HG03097 (cell line): ENCODE measurements around the gene CACNB4.

Source experiments
- ATAC-seq: cut with Tn5 transposase; IDR thresholded peaks from one replicate; pipeline ENCODE4 v1.9.1; 2021; ENCODE audit not compliant: unreplicated experiment, low FRiP score

Gene CACNB4

GRCh38 chr2:151840216-151841046, 258.4 kb downstream of the CACNB4 start:
- peak; percentile 98 for ATAC-seq

- no peak for ATAC-seq
Observed at GRCh38 chr2:151837926-151838325, 260.9 kb downstream of the CACNB4 start.

GRCh38 chr2:151833984-151834383, 264.9 kb downstream of the CACNB4 start:
- ATAC-seq = no peak

- no peak for ATAC-seq
Observed at GRCh38 chr2:151830961-151831360, 267.9 kb downstream of the CACNB4 start.

- no peak for ATAC-seq
Observed at GRCh38 chr2:151828890-151829324, 269.9 kb downstream of the CACNB4 start.

- peak; percentile 94 for ATAC-seq
Observed at GRCh38 chr2:151828143-151828889, 270.5 kb downstream of the CACNB4 start, which contains the start of gene ARL5A. Gene ARL5A (minus strand): TSS chr2:151828421. CDS start chr2:151828176, 245 bp downstream.

- peak; percentile 9 for ATAC-seq
Observed at GRCh38 chr2:151827564-151828142, 271.2 kb downstream of the CACNB4 start.

- no peak for ATAC-seq
Observed at GRCh38 chr2:151826737-151827157, 272.1 kb downstream of the CACNB4 start.

- ATAC-seq = no peak
Observed at GRCh38 chr2:151824886-151825285, 274.0 kb downstream of the CACNB4 start.

- no peak for ATAC-seq
Observed at GRCh38 chr2:151823651-151824050, 275.2 kb downstream of the CACNB4 start.

- ATAC-seq = no peak
Observed at GRCh38 chr2:151819920-151820319, 278.9 kb downstream of the CACNB4 start.

- ATAC-seq = no peak
Observed at GRCh38 chr2:151817929-151818328, 280.9 kb downstream of the CACNB4 start.

GRCh38 chr2:151816843-151817242, 282.0 kb downstream of the CACNB4 start:
- ATAC-seq = no peak

GRCh38 chr2:151815821-151816489, 282.9 kb downstream of the CACNB4 start:
- no peak for ATAC-seq

GRCh38 chr2:151810489-151810888, 288.4 kb downstream of the CACNB4 start:
- ATAC-seq = no peak

- no peak for ATAC-seq
Observed at GRCh38 chr2:151809073-151809383, 289.8 kb downstream of the CACNB4 start.

GRCh38 chr2:151808258-151809072, 290.4 kb downstream of the CACNB4 start:
- no peak for ATAC-seq

- ATAC-seq = no peak
Observed at GRCh38 chr2:151805961-151806360, 292.9 kb downstream of the CACNB4 start.

- ATAC-seq = no peak
Observed at GRCh38 chr2:151805343-151805742, 293.5 kb downstream of the CACNB4 start.

- ATAC-seq = no peak
Observed at GRCh38 chr2:151803811-151804210, 295.0 kb downstream of the CACNB4 start.
